ENCODE measurements around the gene HACD4. TPM values are rescaled to one million over a fixed set of nuclear protein-coding genes. Genes with fewer than 3 reads are reported as not detected.

Gene HACD4
- total RNA-seq, 1 experiment from 2014 or later: 0.63 TPM

DNA sequence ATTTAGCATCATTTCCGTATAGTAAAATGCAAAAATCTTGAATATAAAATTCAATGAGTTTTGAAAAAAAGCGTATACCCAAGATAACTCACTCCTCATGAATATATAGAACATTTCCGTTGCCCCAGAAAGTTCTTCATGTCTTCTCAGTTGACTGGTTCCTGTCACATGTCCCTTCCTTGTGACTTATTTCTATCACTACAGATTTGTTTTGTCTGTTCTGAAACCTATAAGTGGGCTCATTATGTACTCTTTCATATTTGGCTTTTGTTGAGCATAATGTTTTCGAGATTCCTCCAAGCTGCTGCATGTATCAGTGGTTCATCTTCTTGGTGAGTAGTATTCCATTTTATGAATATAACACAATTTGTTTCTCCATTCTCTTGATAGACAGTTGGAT is 11.0 kb upstream of the HACD4 start:
- Mint-ChIP-seq H3K4me3 (no peak overlapping the region), H3K27me3 (ENCODE audit: low read depth) (no peaks in the 10 kb centered on the region; the same call in 1 of the 2 replicates), H3K27ac (no peak overlapping the region), H3K4me1 (peaks cover 4% of the 10 kb centered on the region in 2 experiments; a peak in 3 of 4 replicates), H3K36me3 (ENCODE audit: insufficient read depth in 1 of 3, low read depth in 3 of 3) (no peaks in the 10 kb centered on the region), H3K9me3 (no peaks in the 10 kb centered on the region)
- no peak overlapping the region for H2BK20ac ChIP-seq (ENCODE audit: low read depth, low read length, poor library complexity, severe bottlenecking)
- no peak overlapping the region for H3K23ac ChIP-seq (ENCODE audit: insufficient read length, low read depth, low read length)
- H3K23me2 ChIP-seq (ENCODE audit: insufficient read length, low read depth, low read length, poor library complexity, severe bottlenecking): no peaks in the 10 kb centered on the region
- H3T11ph ChIP-seq (ENCODE audit: low read length): no peak overlapping the region
- H3K56ac ChIP-seq (ENCODE audit: insufficient read length, low read depth, low read length): no peak overlapping the region
- no peaks in the 10 kb centered on the region for H3K79me1 ChIP-seq (ENCODE audit: insufficient read depth, low read depth, low read length, poor library complexity, severe bottlenecking)
- TF ChIP-seq, protein P1, sequence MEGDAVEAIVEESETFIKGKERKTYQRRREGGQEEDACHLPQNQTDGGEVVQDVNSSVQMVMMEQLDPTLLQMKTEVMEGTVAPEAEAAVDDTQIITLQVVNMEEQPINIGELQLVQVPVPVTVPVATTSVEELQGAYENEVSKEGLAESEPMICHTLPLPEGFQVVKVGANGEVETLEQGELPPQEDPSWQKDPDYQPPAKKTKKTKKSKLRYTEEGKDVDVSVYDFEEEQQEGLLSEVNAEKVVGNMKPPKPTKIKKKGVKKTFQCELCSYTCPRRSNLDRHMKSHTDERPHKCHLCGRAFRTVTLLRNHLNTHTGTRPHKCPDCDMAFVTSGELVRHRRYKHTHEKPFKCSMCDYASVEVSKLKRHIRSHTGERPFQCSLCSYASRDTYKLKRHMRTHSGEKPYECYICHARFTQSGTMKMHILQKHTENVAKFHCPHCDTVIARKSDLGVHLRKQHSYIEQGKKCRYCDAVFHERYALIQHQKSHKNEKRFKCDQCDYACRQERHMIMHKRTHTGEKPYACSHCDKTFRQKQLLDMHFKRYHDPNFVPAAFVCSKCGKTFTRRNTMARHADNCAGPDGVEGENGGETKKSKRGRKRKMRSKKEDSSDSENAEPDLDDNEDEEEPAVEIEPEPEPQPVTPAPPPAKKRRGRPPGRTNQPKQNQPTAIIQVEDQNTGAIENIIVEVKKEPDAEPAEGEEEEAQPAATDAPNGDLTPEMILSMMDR (conservative IDR thresholded peaks at IDR 0.05): no peak
- no peak overlapping the region for H2AFZ ChIP-seq (ENCODE audit: low read length)
- H4K91ac ChIP-seq (ENCODE audit: insufficient read length, low read depth, low read length): no peak overlapping the region
- H3K4me2 ChIP-seq (ENCODE audit: insufficient read depth, insufficient read length, low read length): no peak overlapping the region
- H2BK5ac ChIP-seq (ENCODE audit: insufficient read length, low read length): no peak overlapping the region
- no peak overlapping the region for H4K5ac ChIP-seq (ENCODE audit: insufficient read length, low read depth, low read length)
- no peak overlapping the region for H2AK5ac ChIP-seq (ENCODE audit: insufficient read length, low read length)
- no peak overlapping the region for H2BK120ac ChIP-seq (ENCODE audit: low read depth, low read length, poor library complexity, severe bottlenecking)
- H3K79me2 ChIP-seq (ENCODE audit: insufficient read depth, low read length): no peaks in the 10 kb centered on the region
- H3K27me3 ChIP-seq (ENCODE audit: insufficient read depth, low read length): no peaks in the 10 kb centered on the region
- no peak overlapping the region for H3K18ac ChIP-seq (ENCODE audit: insufficient read length, low read depth, low read length)
- H3K27ac ChIP-seq (ENCODE audit: insufficient read length, low read depth, low read length): no peak overlapping the region
- no peaks in the 10 kb centered on the region; the same call in 1 of the 2 replicates for H3K4me1 ChIP-seq (ENCODE audit: insufficient read depth, low read length)
- no peaks in the 10 kb centered on the region for H3K9me3 ChIP-seq (ENCODE audit: control insufficient read depth, low read depth, low read length)
- H4K8ac ChIP-seq (replicated peaks; ENCODE audit: insufficient read length, low read depth, low read length): no peak overlapping the region
- H2BK15ac ChIP-seq (ENCODE audit: low read depth, low read length): no peak overlapping the region
- no peak for DNase-seq
- no peak overlapping the region for H3K9ac ChIP-seq (ENCODE audit: extremely low read depth, insufficient read length, low read length)
- H3K14ac ChIP-seq (ENCODE audit: insufficient read depth, low read length): no peak overlapping the region
- H2BK12ac ChIP-seq (ENCODE audit: insufficient read length, low read depth, low read length): no peak overlapping the region
- WGBS (ENCODE audit: extremely low coverage, insufficient read length, low lambda C conversion rate): no CpG with 5 or more reads among the region's 4 CpGs
- no peak overlapping the region for H3K4ac ChIP-seq (ENCODE audit: low read depth, low read length)
- no peaks in the 10 kb centered on the region for H4K20me1 ChIP-seq (ENCODE audit: control insufficient read depth, insufficient read depth, insufficient read length)

Data from H9 (cell line).